Esophagus squamous epithelium (tissue), 5 donors: ENCODE data around the gene DCST2. TPM values are rescaled to one million over a fixed set of nuclear protein-coding genes. Genes with fewer than 3 reads are reported as not detected.

ENCODE experiments used
- DNase-seq: peaks from one replicate; lab custom pipeline; 2025; lab: John Stamatoyannopoulos, UW
- H3K27ac ChIP-seq, 4 donors: fragments of 200-600 bp; sonication (generic); one replicate each; pipeline ENCODE4 v1.5.1; 2016 to 2019; ENCODE audit warnings: mild to moderate bottlenecking in 1 of 4
- H3K27me3 ChIP-seq, 4 donors: fragments of 200-600 bp; sonication (generic); 1 replicate in 3 of 4; 2 replicates in 1 of 4; pipeline versions ENCODE4 v1.5.1 to v1.6.0; 2017 to 2021; ENCODE audit warnings: antibody characterized with exemption in 1 of 4
- H3K36me3 ChIP-seq, 3 donors: fragments of 200-600 bp; sonication (generic); one replicate each; pipeline ENCODE4 v1.5.1; 2016 to 2019
- H3K4me1 ChIP-seq, 3 donors: fragments of 200-600 bp; sonication (generic); one replicate each; pipeline ENCODE4 v1.5.1; 2017 to 2019
- H3K4me3 ChIP-seq, 4 donors: fragments of 200-600 bp; sonication (generic); 1 replicate in 3 of 4; 2 replicates in 1 of 4; pipeline ENCODE4 v1.5.1; 2016 to 2019; ENCODE audit warnings: mild to moderate bottlenecking in 2 of 4, moderate library complexity in 1 of 4
- H3K9me3 ChIP-seq, 3 donors: fragments of 200-600 bp; sonication (generic); one replicate each; pipeline ENCODE4 v1.5.1; 2016 to 2019
- POLR2A ChIP-seq, 4 donors: fragments of 450-650 bp; IDR thresholded peaks; one replicate each; pipeline ENCODE4 v1.6.1; 2017; ENCODE audit warnings: antibody characterized with exemption in 4 of 4, mild to moderate bottlenecking in 4 of 4, moderate library complexity in 3 of 4
- WGBS, 2 donors: methylation state at CpG; one replicate each; pipeline ENCODE4 v1.1.5; 2018; 5-methylcytosine and 5-hydroxymethylcytosine counted together
- intact Hi-C: fragments of 100-400 bp; cut with DNase I; formaldehyde crosslinking; loops from one replicate; pipeline ENCODE4 v1.15.0; 2022
- total RNA-seq, 4 donors: library from RNA; depleted of rRNA; stranded (reverse); fragments of >200 nt; gene quantifications; one replicate each; pipeline ENCODE4 v1.1.0, GENCODE V29; 2016
- TF ChIP-seq, protein P1 (sequence below), 6 experiments: fragments of 450-650 bp in 4 of 6; fragments of 200-600 bp in 2 of 6; sonication (generic) in 2 of 6; IDR thresholded peaks; one replicate each; pipeline ENCODE4 v1.5.1; 2016 to 2019; ENCODE audit warnings: antibody characterized with exemption in 6 of 6, mild to moderate bottlenecking in 4 of 6, moderate library complexity in 4 of 6
- donor health status: DM: yes; HTN: yes; CAD: no.

The DCST2 gene
- total RNA-seq, 4 donors from 2014 or later, result 0.11 to 8.2 (median 0.18) TPM

GRCh38 chr1:154974102-154974807, 59.3 kb downstream of the DCST2 start, which contains the start of gene CKS1B:
CKS1B (plus strand) TSS chr1:154974681; CDS start chr1:154974746, 65 bp downstream.
- 0 to 1% methylated on average over 42 to 47 of the region's 47 CpGs for WGBS, 2 donors

DNA sequence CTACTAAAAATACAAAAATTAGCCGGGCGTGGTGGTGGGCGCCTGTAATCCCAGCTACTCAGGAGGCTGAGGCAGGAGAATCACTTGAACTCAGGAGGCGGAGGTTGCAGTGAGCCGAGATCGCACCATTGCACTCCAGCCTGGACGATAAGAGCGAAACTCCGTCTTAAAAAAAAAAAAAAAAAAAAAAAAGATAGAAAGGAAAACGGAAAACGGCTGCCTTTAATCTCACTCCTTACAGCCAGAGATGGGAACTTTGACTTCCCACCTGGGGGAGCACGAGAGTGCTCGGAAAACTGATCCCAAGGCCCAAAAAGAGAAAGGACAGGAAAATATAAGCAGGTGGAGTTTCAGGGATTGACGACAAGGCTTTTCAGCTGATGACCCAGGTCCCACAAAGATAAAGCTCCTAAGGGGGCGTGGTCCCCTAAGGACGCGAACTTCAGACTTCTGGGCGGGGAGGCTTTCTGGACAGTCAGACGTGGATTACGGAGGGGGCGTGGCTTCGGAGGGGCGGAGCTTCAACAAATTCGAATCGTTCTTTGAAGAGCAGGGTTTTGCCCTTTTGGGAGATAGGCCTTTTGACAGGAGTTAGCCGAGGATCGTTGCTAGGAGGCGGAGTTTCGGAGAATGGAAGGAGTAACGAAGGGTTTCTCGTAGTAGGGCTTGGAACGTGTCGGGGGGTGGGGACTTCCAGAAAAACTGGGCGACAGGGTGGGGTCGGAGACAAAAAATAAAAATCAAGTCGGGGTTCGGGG, 60.1 kb downstream of the DCST2 start:
- DNase-seq, result peak; percentile 85
- 1 to 6% methylated on average over 31 to 37 of the region's 37 CpGs for WGBS, 2 donors
- Histone ChIP-seq H3K27me3 (no peaks in the 10 kb centered on the region), H3K4me1 (peaks cover 46 to 74% (median 53%) of the 10 kb centered on the region in 3 donors), H3K9me3 (no peaks in the 10 kb centered on the region), H3K27ac (peak overlapping the region; percentile 96 to 99 (median 98)), H3K36me3 (peaks cover 0 to 24% (median 2%) of the 10 kb centered on the region in 3 donors), H3K4me3 (peak overlapping the region; percentile 53 to 79 (median 64))
- TF ChIP-seq, protein P1, sequence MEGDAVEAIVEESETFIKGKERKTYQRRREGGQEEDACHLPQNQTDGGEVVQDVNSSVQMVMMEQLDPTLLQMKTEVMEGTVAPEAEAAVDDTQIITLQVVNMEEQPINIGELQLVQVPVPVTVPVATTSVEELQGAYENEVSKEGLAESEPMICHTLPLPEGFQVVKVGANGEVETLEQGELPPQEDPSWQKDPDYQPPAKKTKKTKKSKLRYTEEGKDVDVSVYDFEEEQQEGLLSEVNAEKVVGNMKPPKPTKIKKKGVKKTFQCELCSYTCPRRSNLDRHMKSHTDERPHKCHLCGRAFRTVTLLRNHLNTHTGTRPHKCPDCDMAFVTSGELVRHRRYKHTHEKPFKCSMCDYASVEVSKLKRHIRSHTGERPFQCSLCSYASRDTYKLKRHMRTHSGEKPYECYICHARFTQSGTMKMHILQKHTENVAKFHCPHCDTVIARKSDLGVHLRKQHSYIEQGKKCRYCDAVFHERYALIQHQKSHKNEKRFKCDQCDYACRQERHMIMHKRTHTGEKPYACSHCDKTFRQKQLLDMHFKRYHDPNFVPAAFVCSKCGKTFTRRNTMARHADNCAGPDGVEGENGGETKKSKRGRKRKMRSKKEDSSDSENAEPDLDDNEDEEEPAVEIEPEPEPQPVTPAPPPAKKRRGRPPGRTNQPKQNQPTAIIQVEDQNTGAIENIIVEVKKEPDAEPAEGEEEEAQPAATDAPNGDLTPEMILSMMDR (IDR thresholded peaks at IDR 0.05), result peak in 1 of 6 experiments; percentile 11
- peak in 3 of 4 donors; percentile 9 to 83 (median 45) for TF ChIP-seq POLR2A (IDR thresholded peaks at IDR 0.05)
- intact Hi-C loops, result no loop called here

More at GRCh38 chr1:154974102-154974807, 59.3 kb downstream of the DCST2 start, which contains the start of gene CKS1B:
- peak within 1 kb of the TSS; percentile 96 to 99 (median 98) for H3K27ac ChIP-seq
- no peaks in the 10 kb centered on the region for H3K9me3 ChIP-seq
- peaks cover 39 to 67% (median 46%) of the 10 kb centered on the region in 3 donors for H3K4me1 ChIP-seq
- TF ChIP-seq, protein P1 (IDR thresholded peaks at IDR 0.05), result peak in 1 of 6 experiments; percentile 18
- TF ChIP-seq POLR2A (IDR thresholded peaks at IDR 0.05), result peak in 3 of 4 donors; percentile 65 to 70 (median 68)
- no peaks in the 10 kb centered on the region for H3K27me3 ChIP-seq
- peak within 1 kb of the TSS; percentile 53 to 79 (median 64) for H3K4me3 ChIP-seq
- intact Hi-C loops, result no loop called here
- DNase-seq, result peak; percentile 95
- peaks cover 0 to 22% (median 0%) of the 10 kb centered on the region in 3 donors for H3K36me3 ChIP-seq

GRCh38 chr1:154972517-154973343, 60.9 kb downstream of the DCST2 start:
- intact Hi-C loops, result no loop called here
- DNase-seq, result no peak
- Histone ChIP-seq H3K4me3 (peak overlapping the region in 3 of 4 donors; percentile 60 to 79 (median 68)), H3K9me3 (no peaks in the 10 kb centered on the region), H3K4me1 (peaks cover 47 to 82% (median 59%) of the 10 kb centered on the region in 3 donors), H3K36me3 (peaks cover 0 to 24% (median 8%) of the 10 kb centered on the region in 3 donors), H3K27ac (peak overlapping the region; percentile 96 to 99 (median 98)), H3K27me3 (no peaks in the 10 kb centered on the region)
- peak in 1 of 4 donors; percentile 41 for TF ChIP-seq POLR2A (IDR thresholded peaks at IDR 0.05)
- TF ChIP-seq, protein P1 (IDR thresholded peaks at IDR 0.05), result no peak
- 18 to 21% methylated on average over 15 to 18 of the region's 18 CpGs for WGBS, 2 donors

DNA sequence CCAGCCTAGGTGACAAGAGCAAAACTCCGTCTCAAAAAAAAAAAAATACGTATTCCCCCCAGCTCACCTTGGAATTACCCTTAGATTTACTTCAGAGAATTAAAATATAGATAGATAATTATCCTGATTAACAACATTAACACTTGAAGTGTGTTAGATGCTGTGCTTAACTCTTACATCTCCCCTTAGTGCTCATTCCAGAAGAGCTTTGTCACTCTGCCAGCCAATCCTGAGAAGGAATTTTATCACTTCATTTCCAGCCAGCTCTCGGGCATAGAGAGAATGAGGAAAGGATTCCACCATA, 61.4 kb downstream of the DCST2 start:
- Histone ChIP-seq H3K36me3 (peaks cover 0 to 29% (median 8%) of the 10 kb centered on the region in 3 donors), H3K4me3 (peak overlapping the region in 3 of 4 donors; percentile 46 to 79 (median 68)), H3K27me3 (no peaks in the 10 kb centered on the region), H3K9me3 (no peaks in the 10 kb centered on the region), H3K4me1 (peaks cover 47 to 85% (median 62%) of the 10 kb centered on the region in 3 donors), H3K27ac (peak overlapping the region; percentile 96 to 99 (median 98))
- intact Hi-C loops, result no loop called here
- TF ChIP-seq, protein P1 (IDR thresholded peaks at IDR 0.05), result no peak
- TF ChIP-seq POLR2A (IDR thresholded peaks at IDR 0.05), result no peak
- WGBS, 2 donors, result 34 to 41% methylated on average over 3 of the region's 3 CpGs
- no peak for DNase-seq
